Neuronal stem cell (in vitro differentiated cells): ENCODE measurements around the gene NAMPT.
"Not testable (repeated sequence)": the region's sequence is repeated elsewhere in the genome, so short reads cannot be mapped to it uniquely, and the experiment has no call there.

Experiments
- DNase-seq: peaks from one replicate; pipeline ENCODE4 v3.0.0-alpha.2; 2013; ENCODE audit warnings: low spot score
- H2AFZ ChIP-seq: one replicate; pipeline ENCODE4 v1.6.1; 2013; ENCODE audit warnings: mild to moderate bottlenecking, low read length, inconsistent platforms
- H2AK5ac ChIP-seq: 2 replicates; pipeline ENCODE4 v1.6.1; 2013; ENCODE audit warnings: low read depth, mild to moderate bottlenecking, inconsistent platforms, low read length, moderate library complexity, mixed read lengths
- H2BK120ac ChIP-seq: 2 replicates; pipeline ENCODE4 v1.6.1; 2013; ENCODE audit warnings: low read depth, mild to moderate bottlenecking, inconsistent platforms, low read length, moderate library complexity, mixed read lengths
- H2BK12ac ChIP-seq: one replicate; pipeline ENCODE4 v1.6.1; 2013; ENCODE audit warnings: low read length, inconsistent platforms
- H2BK15ac ChIP-seq: 2 replicates; pipeline ENCODE4 v1.6.1; 2013; ENCODE audit warnings: mild to moderate bottlenecking, low read length, inconsistent platforms, mixed read lengths
- H2BK5ac ChIP-seq: one replicate; pipeline ENCODE4 v1.6.1; 2013; ENCODE audit warnings: inconsistent platforms, mild to moderate bottlenecking, low read length, moderate library complexity
- H3K14ac ChIP-seq: one replicate; pipeline ENCODE4 v1.6.1; 2013; ENCODE audit warnings: low read length, inconsistent platforms
- H3K18ac ChIP-seq: 2 replicates; pipeline ENCODE4 v1.6.1; 2013; ENCODE audit warnings: low read length, inconsistent platforms
- H3K23ac ChIP-seq: 2 replicates; pipeline ENCODE4 v1.6.1; 2013; ENCODE audit warnings: low read depth, mild to moderate bottlenecking, mixed read lengths, low read length, inconsistent platforms; ENCODE audit not compliant: poor library complexity
- H3K27ac ChIP-seq: replicated peaks from 3 replicates; pipeline ENCODE4 v1.5.1; 2013; ENCODE audit warnings: low read length, inconsistent platforms
- H3K27me3 ChIP-seq, 3 experiments: 2 replicates each; pipeline ENCODE4 v1.6.1; 2013; ENCODE audit warnings: low read length in 3 of 3, mild to moderate bottlenecking in 2 of 3, inconsistent platforms in 1 of 3, low read depth in 1 of 3, mixed read lengths in 1 of 3, moderate library complexity in 1 of 3; ENCODE audit not compliant: control insufficient read depth in 3 of 3, insufficient read depth in 3 of 3
- H3K36me3 ChIP-seq, 2 donors: replicated peaks in 1 of 2; 2 replicates each; pipeline ENCODE4 v1.6.1; 2013; ENCODE audit warnings: low read length in 2 of 2; ENCODE audit not compliant: control insufficient read depth in 2 of 2, insufficient read depth in 2 of 2
- H3K4ac ChIP-seq: 2 replicates; pipeline ENCODE4 v1.6.1; 2013; ENCODE audit warnings: inconsistent platforms, mild to moderate bottlenecking, low read length, moderate library complexity
- H3K4me1 ChIP-seq, 2 donors: 1 replicate in 1 of 2; 2 replicates in 1 of 2; pipeline ENCODE4 v1.6.1; 2013; ENCODE audit warnings: low read length in 2 of 2, low read depth in 1 of 2; ENCODE audit not compliant: control insufficient read depth in 2 of 2, insufficient read depth in 1 of 2
- H3K4me2 ChIP-seq: one replicate; pipeline ENCODE4 v1.6.1; 2013; ENCODE audit warnings: mild to moderate bottlenecking, low read length, inconsistent platforms; ENCODE audit not compliant: insufficient read depth, poor library complexity, severe bottlenecking
- H3K4me3 ChIP-seq, 2 donors: 2 replicates each; pipeline ENCODE4 v1.5.1; 2013; ENCODE audit warnings: low read length in 2 of 2, mild to moderate bottlenecking in 2 of 2, inconsistent platforms in 1 of 2, moderate library complexity in 1 of 2
- H3K79me1 ChIP-seq: one replicate; pipeline ENCODE4 v1.6.1; 2013; ENCODE audit warnings: low read depth, mild to moderate bottlenecking, inconsistent platforms, low read length, moderate library complexity
- H3K9ac ChIP-seq: one replicate; pipeline ENCODE4 v1.6.1; 2013; ENCODE audit warnings: mild to moderate bottlenecking, low read depth, low read length, inconsistent platforms; ENCODE audit not compliant: poor library complexity
- H3K9me3 ChIP-seq, 2 donors: replicated peaks in 1 of 2; 2 replicates each; pipeline versions ENCODE3 to v1.6.1; 2013; ENCODE audit warnings: low read length in 2 of 2, mild to moderate bottlenecking in 2 of 2, inconsistent platforms in 1 of 2, low read depth in 1 of 2, mixed read lengths in 1 of 2, moderate library complexity in 1 of 2; ENCODE audit not compliant: control insufficient read depth in 2 of 2, insufficient read depth in 1 of 2
- H4K8ac ChIP-seq: one replicate; pipeline ENCODE4 v1.6.1; 2013; ENCODE audit warnings: low read depth, mild to moderate bottlenecking, inconsistent platforms, low read length, moderate library complexity
- H4K91ac ChIP-seq: one replicate; pipeline ENCODE4 v1.6.1; 2013; ENCODE audit warnings: low read length, low read depth, mild to moderate bottlenecking, inconsistent platforms; ENCODE audit not compliant: poor library complexity
- WGBS, 2 donors: extraction: QIAGEN DNeasy Blood & Tissue Kit; methylation state at CpG; one replicate each; pipeline ENCODE4 v1.1.7; 2013; ENCODE audit warnings: missing lambda C conversion rate in 2 of 2, mixed read lengths in 1 of 2; ENCODE audit not compliant: insufficient read length in 2 of 2, insufficient replicate concordance in 1 of 2; ENCODE audit errors: extremely low coverage in 2 of 2; 5-methylcytosine and 5-hydroxymethylcytosine counted together

Gene NAMPT

DNA sequence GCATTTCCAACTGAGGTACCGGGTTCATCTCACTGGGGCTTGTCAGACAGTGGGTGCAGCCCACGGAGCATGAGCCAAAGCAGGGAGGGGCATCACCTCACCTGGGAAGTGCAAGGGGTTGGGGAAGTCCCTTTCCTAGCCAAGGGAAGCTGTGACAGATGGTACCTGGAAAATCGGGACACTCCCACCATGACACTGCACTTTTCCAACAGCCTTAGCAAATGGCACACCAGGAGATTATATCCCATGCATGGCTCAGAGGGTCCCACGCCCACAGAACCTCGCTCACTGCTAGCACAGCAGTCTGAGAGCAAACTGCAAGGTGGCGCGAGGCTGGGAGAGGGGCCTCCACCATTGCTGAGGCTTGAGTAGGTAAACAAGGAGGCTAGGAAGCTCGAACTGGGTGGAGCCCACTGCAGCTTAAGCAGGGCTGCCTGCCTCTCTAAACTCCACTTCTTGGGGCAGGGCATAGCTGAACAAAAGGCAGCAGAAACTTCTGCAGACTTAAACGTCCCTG, 35.5 kb upstream of the NAMPT start:
- not testable (repeated sequence) for H3K4me1 ChIP-seq, H3K4me3 ChIP-seq, H3K27ac ChIP-seq, H2BK12ac ChIP-seq, H2BK5ac ChIP-seq, H2AK5ac ChIP-seq, H3K9ac ChIP-seq, H4K91ac ChIP-seq, H2AFZ ChIP-seq, H2BK15ac ChIP-seq, H3K4ac ChIP-seq, H3K9me3 ChIP-seq, H3K18ac ChIP-seq, H3K4me2 ChIP-seq, H2BK120ac ChIP-seq, H3K23ac ChIP-seq, H3K79me1 ChIP-seq, H3K36me3 ChIP-seq, H3K14ac ChIP-seq, H3K27me3 ChIP-seq, H4K8ac ChIP-seq, DNase-seq
- WGBS, 2 donors = no CpG with 5 or more reads among the region's 9 CpGs

DNA sequence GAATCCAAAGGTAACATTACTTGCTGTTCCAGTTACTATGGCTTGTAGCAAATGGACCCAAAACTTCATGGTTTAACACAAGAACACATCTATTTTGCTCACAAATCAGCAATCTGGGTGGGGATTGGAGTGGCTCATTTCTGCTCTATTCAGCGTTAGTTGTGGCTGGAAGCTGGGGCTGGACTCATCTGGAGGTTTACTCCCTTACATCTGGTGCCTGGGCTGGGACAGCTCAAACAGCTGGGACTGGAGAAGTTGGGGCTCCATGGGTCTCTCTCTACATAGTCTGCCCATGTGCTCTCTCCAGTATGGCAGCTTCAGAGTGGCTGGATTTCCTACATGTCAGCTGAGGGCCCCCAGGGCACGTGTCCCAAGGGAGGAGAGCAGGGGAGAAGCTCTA, 33.7 kb upstream of the NAMPT start:
- Histone ChIP-seq H2BK15ac (no peak overlapping the region), H3K27me3 (no peaks in the 10 kb centered on the region), H2AK5ac (no peak overlapping the region), H2BK12ac (no peak overlapping the region), H3K14ac (no peak overlapping the region), H2AFZ (no peak overlapping the region), H2BK5ac (no peak overlapping the region), H3K23ac (no peak overlapping the region), H4K8ac (no peak overlapping the region), H3K4ac (no peak overlapping the region), H3K4me1 (no peaks in the 10 kb centered on the region), H3K4me2 (no peak overlapping the region), H3K27ac (no peak overlapping the region), H3K36me3 (no peaks in the 10 kb centered on the region), H3K18ac (no peak overlapping the region), H3K4me3 (no peak overlapping the region), H4K91ac (no peak overlapping the region), H3K9me3 (no peaks in the 10 kb centered on the region), H2BK120ac (no peak overlapping the region), H3K79me1 (peaks cover 2% of the 10 kb centered on the region), H3K9ac (no peak overlapping the region)
- no peak for DNase-seq
- WGBS, 2 donors = no CpG with 5 or more reads among the region's 2 CpGs

DNA sequence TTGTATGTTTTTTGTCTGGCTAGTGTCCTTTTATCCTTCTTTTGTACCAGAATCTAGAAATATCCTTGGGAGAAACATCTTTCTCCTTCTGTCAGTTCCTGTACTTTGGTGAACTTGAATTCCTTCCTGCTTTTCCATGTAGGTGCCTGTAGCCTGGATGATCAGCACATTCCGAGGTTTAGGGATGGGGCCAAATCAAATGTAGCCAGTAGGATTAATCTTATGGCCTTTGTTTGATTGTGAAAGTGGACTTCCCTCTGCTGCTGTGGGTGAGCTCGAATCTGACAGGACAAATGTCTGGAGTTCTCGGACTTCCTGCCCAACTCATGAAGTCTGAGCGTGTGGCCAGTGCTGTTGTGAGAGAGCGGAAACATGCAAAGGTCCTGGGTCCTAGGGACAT, 33.2 kb upstream of the NAMPT start:
- no peak overlapping the region for H2BK120ac ChIP-seq
- H3K4me2 ChIP-seq = no peak overlapping the region
- H2AFZ ChIP-seq = no peak overlapping the region
- H3K27me3 ChIP-seq = no peaks in the 10 kb centered on the region
- no peak overlapping the region for H4K8ac ChIP-seq
- no peaks in the 10 kb centered on the region for H3K4me1 ChIP-seq
- no peak overlapping the region for H2AK5ac ChIP-seq
- H3K9ac ChIP-seq = no peak overlapping the region
- no peak overlapping the region for H3K14ac ChIP-seq
- peak overlapping the region in 1 of 2 donors; percentile 18 for H3K4me3 ChIP-seq
- WGBS, 2 donors = no CpG with 5 or more reads among the region's 5 CpGs
- no peak overlapping the region for H2BK15ac ChIP-seq
- no peak overlapping the region for H3K23ac ChIP-seq
- no peak overlapping the region for H3K4ac ChIP-seq
- H4K91ac ChIP-seq = no peak overlapping the region
- DNase-seq = no peak
- H3K27ac ChIP-seq = no peak overlapping the region
- no peak overlapping the region for H3K18ac ChIP-seq
- peaks cover 2% of the 10 kb centered on the region for H3K79me1 ChIP-seq
- no peaks in the 10 kb centered on the region for H3K9me3 ChIP-seq
- H2BK12ac ChIP-seq = no peak overlapping the region
- no peaks in the 10 kb centered on the region for H3K36me3 ChIP-seq
- no peak overlapping the region for H2BK5ac ChIP-seq

DNA sequence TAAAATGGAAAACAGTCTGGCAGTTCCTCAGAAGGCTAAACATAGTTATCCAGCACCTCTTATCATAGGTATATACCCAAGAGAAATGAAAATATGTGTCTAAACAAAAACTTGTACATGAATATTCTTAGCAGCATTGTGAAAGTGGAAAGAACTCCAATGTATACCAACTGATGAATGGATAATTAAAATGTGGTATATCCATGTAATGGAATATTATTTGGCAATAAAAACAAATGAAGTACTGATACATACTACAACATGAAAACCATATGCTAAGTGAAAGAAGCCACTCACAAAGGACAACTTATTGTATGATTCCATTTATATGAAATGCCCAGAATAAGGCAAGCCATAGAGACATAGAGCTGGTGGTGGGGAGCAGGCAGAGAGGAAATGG, 32.2 kb upstream of the NAMPT start:
- Histone ChIP-seq H4K91ac (no peak overlapping the region), H3K23ac (no peak overlapping the region), H2BK12ac (no peak overlapping the region), H4K8ac (no peak overlapping the region), H2AFZ (no peak overlapping the region), H3K4ac (no peak overlapping the region), H3K4me3 (no peak overlapping the region), H3K4me1 (no peaks in the 10 kb centered on the region), H2BK15ac (no peak overlapping the region), H3K9ac (no peak overlapping the region), H3K18ac (no peak overlapping the region), H2BK5ac (no peak overlapping the region), H3K79me1 (peaks cover 2% of the 10 kb centered on the region), H3K14ac (no peak overlapping the region), H2BK120ac (no peak overlapping the region), H3K36me3 (no peaks in the 10 kb centered on the region), H3K27me3 (no peaks in the 10 kb centered on the region), H3K9me3 (no peaks in the 10 kb centered on the region), H2AK5ac (no peak overlapping the region), H3K4me2 (no peak overlapping the region), H3K27ac (no peak overlapping the region)
- no peak for DNase-seq
